NK-92 (cell line): ENCODE data around the gene SCCPDH.
"Not testable (repeated sequence)": the region's sequence is repeated elsewhere in the genome, so short reads cannot be mapped to it uniquely, and the experiment has no call there.

Source experiments
- DNase-seq: peaks from one replicate; lab custom pipeline; 2025; ENCODE audit not compliant: unreplicated experiment; lab: John Stamatoyannopoulos, UW

SCCPDH gene

GRCh38 chr1:246705368-246705767 lies 18.8 kb upstream of the SCCPDH start:
- no peak for DNase-seq

DNA sequence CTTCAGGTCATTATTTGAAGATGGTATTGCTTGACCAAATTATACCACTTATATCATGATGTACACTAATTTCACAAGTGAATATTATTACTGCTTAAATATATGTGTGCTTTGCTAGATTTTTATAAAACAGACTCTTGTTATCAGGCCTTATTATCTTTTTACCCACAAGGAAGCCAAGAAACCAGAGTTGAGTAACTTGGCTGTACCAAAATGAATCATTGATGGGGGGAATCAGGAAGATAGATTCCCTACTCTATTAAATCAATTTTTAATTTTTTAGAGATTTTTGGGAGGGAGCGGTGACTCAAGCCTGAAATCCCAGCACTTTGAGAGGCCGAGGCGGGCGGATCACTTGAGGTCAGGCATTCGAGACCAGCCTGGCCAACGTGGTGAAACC lies 16.0 kb upstream of the SCCPDH start:
- DNase-seq, result no peak

GRCh38 chr1:246709196-246709595 lies 15.0 kb upstream of the SCCPDH start:
- DNase-seq, result no peak

DNA sequence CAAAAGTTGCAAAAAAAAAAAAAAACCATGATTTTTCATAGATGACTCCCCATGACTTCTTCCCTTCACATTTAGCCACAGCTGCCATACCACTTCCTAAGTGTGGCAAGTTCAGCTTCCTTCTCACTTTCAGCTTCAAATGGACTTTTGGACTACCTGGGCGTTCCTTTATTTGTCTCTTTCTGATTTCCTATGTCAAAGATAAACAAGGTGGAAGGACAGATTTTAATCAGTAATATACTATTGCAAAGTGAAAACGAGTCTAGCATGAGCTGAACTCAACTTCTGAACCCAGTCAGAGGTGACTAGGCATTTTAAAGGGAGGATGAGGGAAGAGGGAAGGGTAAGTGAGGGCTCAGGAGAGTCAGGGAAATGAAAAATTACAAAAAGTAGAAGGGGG lies 14.4 kb upstream of the SCCPDH start:
- DNase-seq, result no peak

GRCh38 chr1:246711548-246712003 lies 12.6 kb upstream of the SCCPDH start:
- no peak for DNase-seq

DNA sequence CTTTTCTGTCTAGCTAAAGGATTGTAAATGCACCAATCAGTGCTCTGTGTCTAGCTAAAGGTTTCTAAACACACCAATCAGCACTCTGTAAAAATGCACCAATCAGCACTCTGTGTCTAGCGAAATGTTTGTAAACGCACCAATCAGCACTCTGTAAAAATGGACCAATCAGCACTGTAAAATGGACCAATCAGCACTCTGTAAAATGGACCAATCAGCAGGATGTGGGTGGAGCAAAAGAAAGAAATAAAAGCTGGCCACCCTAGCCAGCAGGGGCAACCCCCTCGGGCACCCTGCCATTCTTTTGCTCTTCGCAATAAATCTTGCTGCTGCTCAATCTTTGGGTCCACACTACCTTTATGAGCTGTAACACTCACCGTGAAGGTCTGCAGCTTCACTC lies 11.8 kb upstream of the SCCPDH start:
- DNase-seq, result not testable (repeated sequence)

DNA sequence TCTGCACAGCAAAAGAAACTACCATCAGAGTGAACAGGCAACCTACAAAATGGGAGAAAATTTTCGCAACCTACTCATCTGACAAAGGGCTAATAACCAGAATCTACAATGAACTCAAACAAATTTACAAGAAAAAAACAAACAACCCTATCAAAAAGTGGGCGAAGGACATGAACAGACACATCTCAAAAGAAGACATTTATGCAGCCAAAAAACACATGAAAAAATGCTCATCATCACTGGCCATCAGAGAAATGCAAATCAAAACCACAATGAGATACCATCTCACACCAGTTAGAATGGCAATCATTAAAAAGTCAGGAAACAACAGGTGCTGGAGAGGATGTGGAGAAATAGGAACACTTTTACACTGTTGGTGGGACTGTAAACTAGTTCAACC lies 4.8 kb upstream of the SCCPDH start:
- not testable (repeated sequence) for DNase-seq

- not testable (repeated sequence) for DNase-seq
These were observed 3.4 kb upstream of the SCCPDH start for GRCh38 chr1:246720814-246721213.

DNA sequence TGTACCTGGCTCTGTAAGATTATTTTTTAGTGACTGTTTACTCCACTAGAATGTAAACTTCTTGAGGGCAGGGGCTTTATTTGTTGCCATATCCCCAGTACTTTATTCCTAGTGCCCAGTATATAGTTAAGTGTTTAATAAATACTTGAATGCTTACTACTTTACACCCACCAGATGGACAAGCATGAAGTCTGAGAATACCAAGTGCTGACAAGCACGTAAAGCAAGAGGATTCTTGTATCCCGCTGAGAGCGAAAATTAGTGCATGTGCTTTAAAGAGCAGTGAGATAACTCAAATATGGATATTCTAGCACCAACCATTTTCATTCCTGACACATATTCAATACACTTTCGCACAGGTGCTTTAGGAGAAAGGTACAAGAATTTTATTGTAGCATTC lies 1.5 kb upstream of the SCCPDH start:
- no peak for DNase-seq

- no peak for DNase-seq
These were observed 504 bp downstream of the SCCPDH start for GRCh38 chr1:246724731-246725095.

DNA sequence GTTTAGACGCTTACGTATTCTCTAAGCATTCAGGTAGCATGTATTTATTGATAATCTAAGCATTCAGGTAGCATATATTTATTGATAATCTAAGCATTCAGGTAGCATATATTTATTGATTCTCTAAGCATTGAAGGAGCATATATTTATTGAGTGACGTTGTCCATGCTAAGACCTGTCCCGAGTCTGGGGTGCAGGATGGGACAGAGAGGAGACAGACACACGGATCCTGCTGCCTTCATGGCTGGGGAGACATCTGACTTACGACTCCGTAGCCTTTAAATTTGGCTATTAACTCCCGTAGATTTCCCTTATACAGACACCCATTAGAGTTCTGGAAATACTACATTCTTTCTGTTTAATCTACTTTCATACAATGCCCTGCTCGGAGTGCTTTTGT lies 982 bp downstream of the SCCPDH start:
- no peak for DNase-seq

DNA sequence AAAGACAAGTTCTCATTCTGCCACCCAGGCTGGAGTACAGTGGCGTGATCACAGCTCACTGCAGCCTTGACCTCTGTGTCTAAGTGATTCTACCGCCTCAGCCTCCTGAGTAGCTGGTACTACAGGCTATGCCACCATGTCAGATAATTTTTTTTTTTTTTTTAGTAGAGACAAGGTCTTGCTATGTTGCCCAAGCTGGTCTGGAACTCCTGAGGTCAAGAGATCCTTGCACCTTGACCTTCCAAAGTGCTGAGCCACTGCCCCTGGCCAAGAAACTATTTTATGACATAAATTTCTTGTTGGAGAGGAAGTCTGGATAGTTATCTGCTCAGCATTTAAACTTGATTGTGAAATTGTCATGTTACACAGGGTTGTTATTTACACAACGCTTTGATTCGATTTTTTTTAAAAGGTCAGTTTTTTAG lies 2.1 kb downstream of the SCCPDH start:
- no peak for DNase-seq

DNA sequence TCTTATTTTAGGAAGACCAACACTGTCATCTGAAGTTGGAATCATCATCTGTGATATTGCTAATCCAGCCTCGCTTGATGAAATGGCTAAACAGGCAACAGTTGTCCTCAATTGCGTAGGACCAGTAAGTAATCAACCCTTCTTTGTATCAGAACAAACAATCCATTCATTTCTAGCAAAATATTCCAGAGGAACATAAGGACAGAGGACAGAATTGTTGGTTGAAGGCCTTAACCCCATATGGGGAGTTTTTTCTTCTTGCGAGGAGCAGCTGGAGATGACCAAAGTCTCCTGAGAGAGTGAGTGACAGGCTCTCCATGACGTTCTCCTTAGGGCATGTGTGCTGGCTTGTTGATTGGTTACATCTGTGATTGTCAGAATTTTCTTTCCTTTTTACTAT lies 2.7 kb downstream of the SCCPDH start:
- no peak for DNase-seq

DNA sequence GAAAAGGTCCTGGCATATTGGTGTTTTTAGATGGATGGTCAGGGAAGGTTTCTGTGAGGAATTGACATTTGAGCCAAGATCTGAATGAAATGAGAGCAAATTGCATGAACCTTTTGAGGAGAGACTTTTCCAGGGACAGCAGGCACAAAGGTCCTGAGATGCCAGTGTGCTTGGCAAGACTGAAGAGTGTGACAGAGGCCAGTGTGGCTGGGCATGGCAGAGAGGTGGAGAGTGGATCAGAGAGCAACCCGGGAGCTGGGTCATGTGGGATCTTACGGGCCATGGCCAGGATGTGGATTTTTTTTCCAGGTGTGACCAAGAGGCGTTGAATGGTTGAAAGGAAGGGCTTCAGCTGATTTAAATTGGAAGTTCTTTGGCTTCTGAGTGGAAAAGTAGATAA lies 3.4 kb downstream of the SCCPDH start:
- no peak for DNase-seq

GRCh38 chr1:246728311-246728710 lies 4.1 kb downstream of the SCCPDH start:
- no peak for DNase-seq

GRCh38 chr1:246729040-246729439 lies 4.8 kb downstream of the SCCPDH start:
- DNase-seq, result not testable (repeated sequence)

GRCh38 chr1:246730839-246731238 lies 6.6 kb downstream of the SCCPDH start:
- DNase-seq, result no peak

DNA sequence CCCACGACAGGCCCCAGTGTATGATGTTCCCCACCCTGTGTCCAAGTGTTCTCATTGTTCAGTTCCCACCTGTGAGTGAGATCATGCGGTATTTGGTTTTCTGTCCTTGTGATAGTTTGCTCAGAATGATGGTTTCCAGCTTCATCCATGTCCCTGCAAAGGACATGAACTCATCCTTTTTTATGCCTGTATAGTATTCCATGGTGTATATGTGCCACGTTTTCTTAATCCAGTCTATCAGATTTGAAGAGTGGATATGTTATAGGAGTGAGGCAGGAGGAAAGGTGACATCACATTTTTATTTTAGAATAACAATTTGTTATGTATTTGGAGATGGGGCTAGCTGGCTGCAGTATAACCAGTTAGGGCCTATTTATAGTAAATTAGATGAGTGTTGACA lies 7.7 kb downstream of the SCCPDH start:
- not testable (repeated sequence) for DNase-seq

DNA sequence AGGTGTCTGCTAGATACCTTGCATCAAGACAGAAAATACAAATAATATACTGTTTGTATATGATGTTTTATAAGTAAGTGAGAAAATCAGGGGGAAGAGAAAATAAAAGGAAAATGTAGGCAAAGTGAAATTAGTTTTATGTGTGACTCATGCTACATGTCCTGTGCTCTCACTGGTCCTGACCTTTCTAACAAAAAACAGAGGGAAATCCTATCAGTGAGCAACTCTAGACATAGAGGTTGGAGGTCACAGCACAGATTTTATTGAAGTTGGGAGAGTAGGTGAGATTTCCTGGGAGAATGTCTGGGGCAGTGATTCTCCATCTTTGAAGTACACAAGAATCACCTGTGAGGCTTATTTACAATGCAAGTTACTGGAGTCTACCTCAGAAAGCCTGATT lies 9.5 kb downstream of the SCCPDH start:
- DNase-seq, result no peak

- DNase-seq, result no peak
These were observed 10.7 kb downstream of the SCCPDH start for GRCh38 chr1:246734866-246735265.

- DNase-seq, result no peak
These were observed 11.5 kb downstream of the SCCPDH start for GRCh38 chr1:246735735-246736134.

- DNase-seq, result no peak
These were observed 18.2 kb downstream of the SCCPDH start for GRCh38 chr1:246742396-246742795.

DNA sequence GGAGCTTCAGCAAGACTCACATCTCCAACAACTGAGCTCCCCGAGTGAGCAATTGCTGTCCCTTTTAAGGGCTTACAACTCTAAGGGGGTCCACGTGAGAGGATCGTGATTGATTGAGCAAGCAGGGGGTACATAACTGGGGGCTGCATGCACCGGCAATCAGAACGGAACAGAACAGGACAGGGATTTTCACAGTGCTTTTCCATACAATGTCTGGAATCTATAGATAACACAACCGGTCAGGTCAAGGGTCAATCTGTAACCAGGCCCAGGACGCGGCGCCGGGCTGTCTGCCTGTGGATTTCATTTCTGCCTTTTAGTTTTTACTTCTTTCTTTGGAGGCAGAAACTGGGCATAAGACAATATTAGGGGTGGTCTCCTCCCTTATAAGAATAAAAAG lies 21.9 kb downstream of the SCCPDH start:
- DNase-seq, result not testable (repeated sequence)

- DNase-seq, result no peak
These were observed 23.8 kb downstream of the SCCPDH start for GRCh38 chr1:246748006-246748405.
